ENCODE measurements around the gene FAM53C.

DNA sequence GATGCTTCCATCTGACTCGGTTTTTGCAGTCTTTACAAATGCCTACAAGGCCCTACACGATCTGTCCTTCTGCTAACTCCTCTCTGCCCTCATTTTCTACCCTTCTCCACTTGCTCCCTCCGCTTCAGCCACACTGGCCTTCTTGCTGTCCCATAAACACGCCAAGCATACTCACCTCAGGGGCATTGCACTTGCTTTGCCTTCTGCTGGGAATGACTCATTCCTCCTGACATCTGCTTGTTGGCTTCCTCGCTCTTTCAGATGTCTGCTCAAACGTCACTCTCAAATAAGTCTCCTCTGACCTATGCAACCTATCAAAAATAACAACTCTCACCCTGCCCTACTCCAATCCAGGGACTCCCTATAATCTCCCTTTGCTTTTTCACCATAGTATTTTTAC is 34.7 kb upstream of the FAM53C start:
- TF ChIP-seq EGR1 (IDR thresholded peaks at IDR 0.05), result no peak
- TF ChIP-seq CREB1 (IDR thresholded peaks at IDR 0.05; ENCODE audit: low read depth), result no peak
- TF ChIP-seq EP300 (IDR thresholded peaks at IDR 0.05; ENCODE audit: borderline replicate concordance), result no peak
- no peak for TF ChIP-seq TCF12 (IDR thresholded peaks at IDR 0.05; ENCODE audit: low read depth)
- TF ChIP-seq TAF1 (IDR thresholded peaks at IDR 0.05; ENCODE audit: low read depth), result no peak
- no peak for TF ChIP-seq RAD21 (IDR thresholded peaks at IDR 0.05; ENCODE audit: low read depth)
